ENCODE results near the gene ZMIZ1.

DNA sequence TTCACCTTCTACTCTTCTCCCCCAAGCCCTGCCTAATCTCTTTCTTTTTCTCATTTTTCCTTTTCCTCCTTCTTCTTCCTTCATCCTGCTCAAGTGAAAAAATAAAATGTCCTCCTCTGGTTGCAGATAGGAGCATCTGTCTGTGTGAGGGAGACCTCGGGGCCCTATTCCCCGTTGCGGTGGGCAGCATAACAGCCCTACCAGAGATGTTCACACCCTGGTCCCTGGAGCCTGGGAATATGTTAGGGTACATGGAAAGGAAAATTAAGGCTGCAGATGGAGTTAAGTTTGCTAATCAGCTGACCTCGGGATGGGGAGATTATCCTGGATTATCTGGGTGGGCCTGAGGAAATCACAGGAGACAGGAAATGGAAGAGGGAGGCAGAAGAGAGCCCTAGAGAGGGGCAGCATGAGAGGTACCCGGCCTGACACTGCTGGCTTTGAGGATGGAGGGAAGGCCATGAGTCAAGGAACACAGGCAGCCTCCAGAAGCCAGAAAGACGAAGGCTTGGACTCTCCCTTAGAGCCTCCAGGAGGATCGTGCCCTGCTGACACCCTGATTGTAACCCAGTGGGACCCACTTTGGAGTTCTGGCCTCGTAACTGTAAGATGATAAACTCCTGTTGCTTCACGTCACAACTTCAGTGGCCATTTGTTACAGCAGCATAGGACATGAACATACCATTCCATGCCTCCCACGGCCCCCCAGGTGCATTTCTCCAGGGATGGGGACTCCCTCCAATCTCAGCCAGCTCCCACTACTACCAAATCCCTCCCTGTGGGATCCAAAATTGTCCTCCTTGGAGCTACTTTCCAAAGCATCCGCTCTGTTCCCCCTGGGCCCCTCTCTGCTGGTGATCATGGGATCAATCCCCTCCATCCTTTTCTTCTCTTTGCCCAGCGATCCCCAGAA, 39.0 kb upstream of the ZMIZ1 start:
- TF ChIP-seq, protein P1, sequence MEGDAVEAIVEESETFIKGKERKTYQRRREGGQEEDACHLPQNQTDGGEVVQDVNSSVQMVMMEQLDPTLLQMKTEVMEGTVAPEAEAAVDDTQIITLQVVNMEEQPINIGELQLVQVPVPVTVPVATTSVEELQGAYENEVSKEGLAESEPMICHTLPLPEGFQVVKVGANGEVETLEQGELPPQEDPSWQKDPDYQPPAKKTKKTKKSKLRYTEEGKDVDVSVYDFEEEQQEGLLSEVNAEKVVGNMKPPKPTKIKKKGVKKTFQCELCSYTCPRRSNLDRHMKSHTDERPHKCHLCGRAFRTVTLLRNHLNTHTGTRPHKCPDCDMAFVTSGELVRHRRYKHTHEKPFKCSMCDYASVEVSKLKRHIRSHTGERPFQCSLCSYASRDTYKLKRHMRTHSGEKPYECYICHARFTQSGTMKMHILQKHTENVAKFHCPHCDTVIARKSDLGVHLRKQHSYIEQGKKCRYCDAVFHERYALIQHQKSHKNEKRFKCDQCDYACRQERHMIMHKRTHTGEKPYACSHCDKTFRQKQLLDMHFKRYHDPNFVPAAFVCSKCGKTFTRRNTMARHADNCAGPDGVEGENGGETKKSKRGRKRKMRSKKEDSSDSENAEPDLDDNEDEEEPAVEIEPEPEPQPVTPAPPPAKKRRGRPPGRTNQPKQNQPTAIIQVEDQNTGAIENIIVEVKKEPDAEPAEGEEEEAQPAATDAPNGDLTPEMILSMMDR (conservative IDR thresholded peaks at IDR 0.05), result no peak
- TF ChIP-seq ZFX (IDR thresholded peaks at IDR 0.05), result no peak
